ENCODE data around the gene GRB2. TPM values are rescaled to one million over a fixed set of nuclear protein-coding genes. Genes with fewer than 3 reads are reported as not detected.
A peak's percentile ranks its signal among the peaks of the same experiment; 100 is the strongest.

GRB2 gene
- total RNA-seq, 2 experiments from 2014 or later = 244 to 308 TPM

- intact Hi-C loops (cut with micrococcal nuclease; ENCODE audit: unreplicated experiment) = no loop called here
- Histone ChIP-seq H3K9me2 (ENCODE audit: insufficient read depth, low read length) (no peaks in the 10 kb centered on the region), H3K79me2 (ENCODE audit: insufficient read depth, low read depth, low read length) (peaks cover 48% of the 10 kb centered on the region), H3K9me3 (ENCODE audit: low read length) (no peaks in the 10 kb centered on the region), H3K27ac (ENCODE audit: low read depth, low read length, poor library complexity, severe bottlenecking) (peak overlapping the region; percentile 92), H2AFZ (ENCODE audit: low read length) (no peak overlapping the region), H3K4me2 (ENCODE audit: low read length) (peak overlapping the region; percentile 67), H3K4me3 (ENCODE audit: low read depth, low read length, poor library complexity, severe bottlenecking) (peak overlapping the region; percentile 51), H3K36me3 (ENCODE audit: insufficient read depth, low read length) (peaks cover 75% of the 10 kb centered on the region), H4K20me1 (ENCODE audit: insufficient read depth, low read length) (no peaks in the 10 kb centered on the region), H3K4me1 (ENCODE audit: insufficient read depth, low read length, poor library complexity, severe bottlenecking) (peaks cover 97% of the 10 kb centered on the region)
- no TSS peak for BruUV-seq (replicated peaks)
- TF ChIP-seq CTCF (conservative IDR thresholded peaks at IDR 0.05; ENCODE audit: low read length) = no peak
- no peak for TF ChIP-seq EZH2phosphoT487 (IDR thresholded peaks at IDR 0.05; ENCODE audit: borderline replicate concordance, low read depth, low read length)
- DNase-seq (ENCODE audit: low spot score) = no peak
- ChIA-PET CTCF (ENCODE audit: unreplicated experiment) (interaction anchor here (1.2 to 1.5 kb wide), 2 partner anchors 22 to 29 kb away, joined by 3 to 5 read pairs; partner anchors contain the start of gene SLC25A19), POLR2A (interaction anchor here (0.7 to 23.2 kb wide), 6 partner anchors 20 to 90 kb away, joined by 3 to 393 read pairs (median 8); no protein-coding TSS in a partner anchor)
These were observed 87.3 kb downstream of the GRB2 start for GRCh38 chr17:75318211-75318610.

- no peaks in the 10 kb centered on the region for H3K9me2 ChIP-seq (ENCODE audit: insufficient read depth, low read length)
- ChIA-PET POLR2A (interaction anchor here (0.6 to 23.2 kb wide), 10 partner anchors 9 to 91 kb away, joined by 3 to 393 read pairs (median 7); partner anchors contain the start of gene SLC25A19), CTCF (ENCODE audit: unreplicated experiment) (interaction anchor here (1.1 to 2.2 kb wide), 3 partner anchors 11 to 88 kb away, joined by 3 to 4 read pairs (median 3); partner anchors contain the start of gene GRB2)
- peak overlapping the region; percentile 67 for H3K4me2 ChIP-seq (ENCODE audit: low read length)
- peaks cover 69% of the 10 kb centered on the region for H3K36me3 ChIP-seq (ENCODE audit: insufficient read depth, low read length)
- intact Hi-C loops (cut with micrococcal nuclease; ENCODE audit: unreplicated experiment) = no loop called here
- H3K4me1 ChIP-seq (ENCODE audit: insufficient read depth, low read length, poor library complexity, severe bottlenecking) = peaks cover 97% of the 10 kb centered on the region
- peak overlapping the region; percentile 10 for H3K4me3 ChIP-seq (ENCODE audit: low read depth, low read length, poor library complexity, severe bottlenecking)
- H4K20me1 ChIP-seq (ENCODE audit: insufficient read depth, low read length) = no peaks in the 10 kb centered on the region
- H3K79me2 ChIP-seq (ENCODE audit: insufficient read depth, low read depth, low read length) = peaks cover 42% of the 10 kb centered on the region
- TF ChIP-seq EZH2phosphoT487 (IDR thresholded peaks at IDR 0.05; ENCODE audit: borderline replicate concordance, low read depth, low read length) (no peak), CTCF (conservative IDR thresholded peaks at IDR 0.05; ENCODE audit: low read length) (no peak)
- peak overlapping the region; percentile 92 for H3K27ac ChIP-seq (ENCODE audit: low read depth, low read length, poor library complexity, severe bottlenecking)
- no TSS peak for BruUV-seq (replicated peaks)
- no peak overlapping the region for H2AFZ ChIP-seq (ENCODE audit: low read length)
- H3K9me3 ChIP-seq (ENCODE audit: low read length) = no peaks in the 10 kb centered on the region
- no peak for DNase-seq (ENCODE audit: low spot score)
These were observed 87.8 kb downstream of the GRB2 start for GRCh38 chr17:75317671-75318070.

GRCh38 chr17:75316253-75316652, 89.2 kb downstream of the GRB2 start:
- H3K9me3 ChIP-seq (ENCODE audit: low read length) = no peaks in the 10 kb centered on the region
- intact Hi-C loops (cut with micrococcal nuclease; ENCODE audit: unreplicated experiment) = no loop called here
- peaks cover 95% of the 10 kb centered on the region for H3K4me1 ChIP-seq (ENCODE audit: insufficient read depth, low read length, poor library complexity, severe bottlenecking)
- POLR2A ChIA-PET = interaction anchor here (0.6 to 23.2 kb wide), 15 partner anchors 9 to 592 kb away, joined by 3 to 393 read pairs (median 5); partner anchors contain the start of gene SLC25A19
- H3K79me2 ChIP-seq (ENCODE audit: insufficient read depth, low read depth, low read length) = peaks cover 28% of the 10 kb centered on the region
- H3K9me2 ChIP-seq (ENCODE audit: insufficient read depth, low read length) = no peaks in the 10 kb centered on the region
- peaks cover 55% of the 10 kb centered on the region for H3K36me3 ChIP-seq (ENCODE audit: insufficient read depth, low read length)
- H2AFZ ChIP-seq (ENCODE audit: low read length) = no peak overlapping the region
- CTCF ChIA-PET (ENCODE audit: unreplicated experiment) = interaction anchor here (0.5 to 2.2 kb wide), 8 partner anchors 16 to 90 kb away, joined by 3 to 5 read pairs (median 3); partner anchors contain the start of genes GRB2 and SLC25A19
- peak overlapping the region; percentile 92 for H3K27ac ChIP-seq (ENCODE audit: low read depth, low read length, poor library complexity, severe bottlenecking)
- TF ChIP-seq CTCF (conservative IDR thresholded peaks at IDR 0.05; ENCODE audit: low read length) = no peak
- no peak for TF ChIP-seq EZH2phosphoT487 (IDR thresholded peaks at IDR 0.05; ENCODE audit: borderline replicate concordance, low read depth, low read length)
- no peak overlapping the region for H3K4me3 ChIP-seq (ENCODE audit: low read depth, low read length, poor library complexity, severe bottlenecking)
- no peaks in the 10 kb centered on the region for H4K20me1 ChIP-seq (ENCODE audit: insufficient read depth, low read length)
- no TSS peak for BruUV-seq (replicated peaks)
- no peak overlapping the region for H3K4me2 ChIP-seq (ENCODE audit: low read length)
- DNase-seq (ENCODE audit: low spot score) = no peak

Measured in OCI-LY7 (cell line).